ENCODE measurements around the gene RGSL1. TPM values are rescaled to one million over a fixed set of nuclear protein-coding genes. Genes with fewer than 3 reads are reported as not detected.

RGSL1 gene
- total and polyA plus RNA-seq, 12 donors: not detected

DNA sequence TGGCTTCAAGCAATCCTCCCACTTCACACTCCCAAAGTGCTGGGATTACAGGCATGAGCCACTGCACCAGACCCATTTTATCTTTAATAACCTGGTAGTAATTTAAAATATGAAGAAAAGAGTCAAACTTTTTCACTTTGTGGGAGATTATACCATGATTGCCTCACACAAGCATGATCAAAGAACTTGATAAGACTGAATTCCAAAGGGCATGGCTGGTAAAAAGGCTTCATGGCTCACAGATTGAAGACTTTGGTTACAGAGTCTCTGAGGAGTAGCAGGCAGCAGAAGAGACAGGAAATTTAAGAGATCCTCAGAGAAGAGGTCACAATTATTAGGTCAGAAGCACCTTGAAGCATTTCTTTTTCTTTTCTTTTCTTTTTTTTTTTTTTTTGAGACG, 16.4 kb upstream of the RGSL1 start:
- intact Hi-C loops (cut with DNase I): no loop called here
- WGBS, 2 donors: 100% methylated on average over 1 of the region's 1 CpG
- Histone ChIP-seq H3K36me3 (no peaks in the 10 kb centered on the region), H3K27me3 (peaks cover 0 to 3% (median 0%) of the 10 kb centered on the region in 7 donors), H3K27ac (no peak overlapping the region), H3K4me1 (peaks cover 0 to 11% (median 0%) of the 10 kb centered on the region in 9 donors), H3K9me3 (peaks cover 0 to 9% (median 0%) of the 10 kb centered on the region in 11 donors), H3K4me3 (no peak overlapping the region)
- ATAC-seq: no peak
- TF ChIP-seq, protein P1, sequence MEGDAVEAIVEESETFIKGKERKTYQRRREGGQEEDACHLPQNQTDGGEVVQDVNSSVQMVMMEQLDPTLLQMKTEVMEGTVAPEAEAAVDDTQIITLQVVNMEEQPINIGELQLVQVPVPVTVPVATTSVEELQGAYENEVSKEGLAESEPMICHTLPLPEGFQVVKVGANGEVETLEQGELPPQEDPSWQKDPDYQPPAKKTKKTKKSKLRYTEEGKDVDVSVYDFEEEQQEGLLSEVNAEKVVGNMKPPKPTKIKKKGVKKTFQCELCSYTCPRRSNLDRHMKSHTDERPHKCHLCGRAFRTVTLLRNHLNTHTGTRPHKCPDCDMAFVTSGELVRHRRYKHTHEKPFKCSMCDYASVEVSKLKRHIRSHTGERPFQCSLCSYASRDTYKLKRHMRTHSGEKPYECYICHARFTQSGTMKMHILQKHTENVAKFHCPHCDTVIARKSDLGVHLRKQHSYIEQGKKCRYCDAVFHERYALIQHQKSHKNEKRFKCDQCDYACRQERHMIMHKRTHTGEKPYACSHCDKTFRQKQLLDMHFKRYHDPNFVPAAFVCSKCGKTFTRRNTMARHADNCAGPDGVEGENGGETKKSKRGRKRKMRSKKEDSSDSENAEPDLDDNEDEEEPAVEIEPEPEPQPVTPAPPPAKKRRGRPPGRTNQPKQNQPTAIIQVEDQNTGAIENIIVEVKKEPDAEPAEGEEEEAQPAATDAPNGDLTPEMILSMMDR (IDR thresholded peaks at IDR 0.05): no peak
- no peak for DNase-seq

DNA sequence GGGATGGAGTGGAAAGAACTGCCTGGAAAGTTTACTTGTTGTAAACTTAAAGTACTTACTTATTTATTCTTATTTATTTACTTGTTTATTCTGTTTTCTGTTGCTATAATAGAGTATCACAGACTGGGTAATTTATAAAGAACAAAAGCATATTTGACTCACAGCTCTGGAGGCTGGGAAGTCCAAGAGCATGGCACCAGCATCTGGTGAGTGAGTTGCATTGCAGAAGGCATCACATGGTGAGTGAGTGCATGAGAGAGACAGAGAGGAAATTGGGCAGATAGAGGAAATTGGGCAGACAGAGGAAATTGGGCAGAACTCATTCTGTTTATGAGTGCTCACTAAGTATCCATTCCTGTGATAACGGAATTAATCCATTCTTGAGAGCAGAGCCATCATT, 11.6 kb upstream of the RGSL1 start:
- no peak overlapping the region for H3K27ac ChIP-seq
- TF ChIP-seq, protein P1 (IDR thresholded peaks at IDR 0.05): no peak
- intact Hi-C loops (cut with DNase I): no loop called here
- no peak overlapping the region for H3K4me3 ChIP-seq
- DNase-seq: no peak
- no peaks in the 10 kb centered on the region for H3K36me3 ChIP-seq
- ATAC-seq: no peak
- H3K4me1 ChIP-seq: no peaks in the 10 kb centered on the region
- H3K27me3 ChIP-seq: no peaks in the 10 kb centered on the region
- WGBS, 2 donors: 82 to 85% methylated on average over 1 of the region's 1 CpG
- H3K9me3 ChIP-seq: peaks cover 0 to 12% (median 0%) of the 10 kb centered on the region in 11 donors

DNA sequence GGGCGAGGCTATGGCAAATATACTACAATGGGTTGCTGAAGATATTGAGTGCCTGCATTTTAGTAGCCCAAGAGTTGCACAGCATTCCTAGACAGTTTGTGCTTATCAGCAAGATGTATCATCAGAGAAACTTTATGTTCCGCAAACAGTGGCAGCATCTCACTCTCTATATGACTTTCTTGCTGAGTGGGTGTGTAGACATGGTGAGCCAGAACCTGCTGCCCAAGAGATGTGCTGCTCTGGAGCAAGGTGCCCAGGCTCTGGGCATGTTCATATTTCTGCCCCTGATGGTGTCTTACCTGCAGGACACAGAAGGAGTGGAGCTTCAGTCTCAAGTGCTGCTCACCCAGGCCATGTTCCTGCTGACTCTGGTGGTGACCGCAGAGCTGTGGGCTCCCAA, 8.2 kb upstream of the RGSL1 start:
- ATAC-seq (no peak), DNase-seq (no peak)
- no peaks in the 10 kb centered on the region for H3K36me3 ChIP-seq
- no peak overlapping the region for H3K27ac ChIP-seq
- H3K4me3 ChIP-seq: no peak overlapping the region
- intact Hi-C loops (cut with DNase I): loop anchor here in 6 of 10 donors (10.0 kb wide), 2 partner anchors 153 to 343 kb away; partner anchors contain the start of gene NPL (in 3 of the 6)
- TF ChIP-seq, protein P1 (IDR thresholded peaks at IDR 0.05): no peak
- H3K9me3 ChIP-seq: peaks cover 0 to 12% (median 0%) of the 10 kb centered on the region in 11 donors
- WGBS, 2 donors: 94 to 95% methylated on average over 3 of the region's 3 CpGs
- no peaks in the 10 kb centered on the region for H3K27me3 ChIP-seq
- H3K4me1 ChIP-seq: peaks cover 0 to 3% (median 0%) of the 10 kb centered on the region in 9 donors

DNA sequence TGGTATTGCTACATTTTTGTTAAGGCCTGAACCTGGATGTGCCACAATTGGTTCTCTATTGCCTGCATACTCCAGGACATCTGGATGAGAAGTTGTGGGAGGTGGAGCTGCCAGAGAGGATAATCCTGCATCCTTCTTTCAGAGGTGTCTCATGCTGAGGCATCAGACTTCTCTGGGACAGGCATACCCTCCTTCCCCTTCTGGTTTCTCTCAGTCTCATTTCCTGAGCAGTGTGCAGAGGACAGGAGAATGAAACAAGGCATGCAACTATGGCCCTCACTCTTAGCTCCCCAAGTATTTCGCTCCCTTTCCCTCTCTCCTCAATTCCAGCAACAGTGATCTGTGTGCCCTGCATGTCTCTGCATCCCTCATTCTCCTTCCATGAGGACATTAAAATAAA, 7.6 kb upstream of the RGSL1 start:
- DNase-seq: no peak
- 90 to 94% methylated on average over 1 of the region's 1 CpG for WGBS, 2 donors
- ATAC-seq: no peak
- TF ChIP-seq, protein P1 (IDR thresholded peaks at IDR 0.05): no peak
- H3K9me3 ChIP-seq: peaks cover 0 to 12% (median 0%) of the 10 kb centered on the region in 11 donors
- H3K36me3 ChIP-seq: no peaks in the 10 kb centered on the region
- H3K27ac ChIP-seq: no peak overlapping the region
- intact Hi-C loops (cut with DNase I): loop anchor here in 6 of 10 donors (10.0 kb wide), 2 partner anchors 152 to 342 kb away; partner anchors contain the start of gene NPL (in 3 of the 6)
- peaks cover 0 to 3% (median 0%) of the 10 kb centered on the region in 9 donors for H3K4me1 ChIP-seq
- no peaks in the 10 kb centered on the region for H3K27me3 ChIP-seq
- H3K4me3 ChIP-seq: no peak overlapping the region
